ENCODE data around the gene GALNT12.

GALNT12 gene

DNA sequence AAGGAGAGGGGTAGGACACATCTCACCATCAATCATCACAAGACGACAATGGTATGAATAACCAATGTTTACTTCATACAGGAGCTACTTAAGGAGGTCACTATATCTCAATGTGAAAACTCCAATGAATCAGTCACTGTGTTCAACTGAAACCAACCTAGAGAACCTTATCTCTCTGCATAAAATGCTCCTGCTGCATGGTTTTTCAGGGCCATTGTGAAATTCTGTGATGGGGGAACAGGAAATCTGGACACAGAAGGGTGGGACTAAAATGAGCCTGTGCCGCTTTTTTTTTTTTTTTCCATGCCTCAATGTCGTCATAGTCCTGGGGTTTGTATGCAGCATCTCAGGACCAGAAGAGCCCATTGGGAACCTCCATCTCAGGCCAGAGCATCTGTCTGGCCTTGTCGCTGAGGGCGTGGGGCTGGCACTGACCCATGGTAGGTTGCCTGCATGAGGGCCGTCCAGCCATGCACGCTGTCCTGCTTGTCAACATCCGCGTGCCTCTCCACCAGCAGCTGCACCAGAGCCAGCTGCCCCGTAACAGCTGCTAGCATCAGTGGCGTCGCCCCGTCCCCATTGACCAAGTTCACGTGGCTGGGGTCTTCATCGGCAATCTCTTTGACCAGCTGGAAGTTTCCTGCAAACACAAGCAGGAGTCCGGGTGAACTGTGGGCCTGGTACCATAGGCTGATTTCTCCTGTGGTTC lies 23.8 kb upstream of the GALNT12 start:
- DNase-seq = no peak

DNA sequence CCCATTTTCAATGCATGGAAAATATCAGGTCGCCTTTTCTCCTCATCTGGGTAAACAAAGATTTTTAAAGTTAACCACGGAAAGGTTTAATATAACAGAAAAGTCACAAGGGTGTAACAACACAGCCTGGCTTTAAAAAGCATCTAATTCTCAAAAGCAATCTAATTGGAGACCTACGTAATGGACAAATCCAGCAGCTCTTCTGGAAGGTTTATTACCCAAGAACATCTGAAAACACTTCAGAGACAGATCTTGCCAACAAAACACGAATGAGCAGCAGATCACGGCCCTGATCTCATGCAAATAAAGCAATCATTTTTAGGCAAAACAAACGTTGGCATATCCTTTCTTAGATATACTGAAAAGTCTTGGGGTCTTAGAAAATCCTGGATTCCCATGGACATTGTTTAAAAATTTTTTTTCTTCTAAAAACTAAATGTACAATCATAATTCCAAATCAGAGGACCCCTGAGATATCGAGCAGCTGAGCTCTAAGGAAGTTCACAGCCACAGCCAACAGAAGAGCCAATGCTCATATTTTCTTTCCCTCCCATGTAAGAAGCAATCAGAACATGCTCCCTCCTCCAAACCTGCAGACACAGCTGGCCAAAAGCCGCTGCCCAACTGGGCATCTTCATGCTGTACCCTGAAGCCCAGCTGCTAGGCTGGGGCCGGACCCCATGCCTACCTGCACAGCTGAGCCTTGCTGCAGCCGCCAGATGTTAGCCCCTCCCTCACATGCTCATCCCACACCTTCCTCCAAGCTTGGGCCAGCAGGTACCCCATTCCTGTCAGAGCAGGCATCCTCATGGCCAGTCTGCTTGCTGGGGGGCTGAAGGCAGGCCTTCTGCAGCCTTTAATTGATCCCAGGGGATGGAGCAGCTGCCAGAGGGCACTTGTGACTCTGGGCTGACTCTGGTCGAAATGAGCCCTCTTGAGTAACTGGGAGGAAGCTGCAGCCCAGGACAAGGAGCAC lies 22.4 kb upstream of the GALNT12 start:
- no peak for DNase-seq

DNA sequence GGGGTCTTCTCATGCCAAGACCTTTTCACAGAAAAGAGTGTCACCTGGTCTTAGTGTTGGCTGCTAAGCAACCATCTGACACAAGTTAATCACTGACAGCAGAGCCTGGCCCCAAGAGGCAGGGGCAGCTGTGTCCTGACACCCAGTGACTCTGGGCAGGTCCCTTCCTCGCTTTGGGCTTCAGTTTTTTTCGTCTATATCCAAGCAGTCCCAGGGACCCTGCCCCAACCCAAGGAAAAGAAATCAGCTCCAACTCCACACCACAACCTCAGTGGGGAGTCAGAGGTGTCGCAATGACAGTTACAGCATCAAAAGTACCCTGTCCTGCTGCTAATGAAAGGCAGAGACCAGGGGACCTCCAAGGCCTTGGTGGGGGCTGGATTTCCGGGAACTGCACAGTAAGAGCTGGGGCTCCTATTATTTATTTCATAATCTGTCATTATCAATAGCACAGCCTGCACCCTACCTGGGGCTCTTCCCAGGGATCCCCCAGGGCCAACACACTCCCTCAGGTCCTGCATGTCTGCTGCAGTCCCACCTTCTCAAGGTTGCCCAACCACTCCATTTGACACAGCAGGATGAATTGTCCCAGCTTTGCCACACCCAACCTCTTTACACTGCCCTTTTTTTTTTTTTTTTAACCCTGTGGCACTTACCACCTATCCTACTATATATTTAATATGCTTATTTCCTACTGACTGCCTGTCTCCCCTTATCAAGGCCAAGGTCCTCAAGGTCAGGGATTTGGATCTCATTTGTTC lies 20.5 kb upstream of the GALNT12 start:
- no peak for DNase-seq

DNA sequence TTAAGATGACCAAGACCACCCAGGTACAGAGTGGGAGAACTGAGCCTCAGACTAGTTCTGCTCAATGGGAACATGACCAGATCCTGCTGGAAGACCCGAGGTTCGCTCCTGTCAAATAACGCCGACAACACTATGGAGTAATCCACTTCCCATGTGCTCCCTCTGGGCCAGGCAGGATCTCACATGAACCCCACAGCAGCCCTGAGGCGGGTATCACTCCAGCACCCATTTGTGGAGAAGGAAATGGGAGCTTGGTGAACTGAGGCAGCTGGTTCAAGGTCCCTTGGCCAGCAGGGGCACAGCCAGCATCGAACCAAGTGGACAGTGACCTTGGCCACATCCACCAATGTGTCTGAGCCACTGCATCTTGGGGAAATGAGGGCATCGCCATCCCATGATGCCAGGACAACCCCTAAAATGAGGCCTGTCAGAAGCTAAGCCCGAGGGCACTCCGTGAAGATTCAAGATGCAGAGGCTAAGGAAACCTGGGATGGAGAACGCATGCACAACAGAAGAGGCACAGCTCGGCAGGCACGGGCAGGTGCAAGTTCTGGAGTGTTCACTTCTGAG lies 19.6 kb upstream of the GALNT12 start:
- DNase-seq = no peak

DNA sequence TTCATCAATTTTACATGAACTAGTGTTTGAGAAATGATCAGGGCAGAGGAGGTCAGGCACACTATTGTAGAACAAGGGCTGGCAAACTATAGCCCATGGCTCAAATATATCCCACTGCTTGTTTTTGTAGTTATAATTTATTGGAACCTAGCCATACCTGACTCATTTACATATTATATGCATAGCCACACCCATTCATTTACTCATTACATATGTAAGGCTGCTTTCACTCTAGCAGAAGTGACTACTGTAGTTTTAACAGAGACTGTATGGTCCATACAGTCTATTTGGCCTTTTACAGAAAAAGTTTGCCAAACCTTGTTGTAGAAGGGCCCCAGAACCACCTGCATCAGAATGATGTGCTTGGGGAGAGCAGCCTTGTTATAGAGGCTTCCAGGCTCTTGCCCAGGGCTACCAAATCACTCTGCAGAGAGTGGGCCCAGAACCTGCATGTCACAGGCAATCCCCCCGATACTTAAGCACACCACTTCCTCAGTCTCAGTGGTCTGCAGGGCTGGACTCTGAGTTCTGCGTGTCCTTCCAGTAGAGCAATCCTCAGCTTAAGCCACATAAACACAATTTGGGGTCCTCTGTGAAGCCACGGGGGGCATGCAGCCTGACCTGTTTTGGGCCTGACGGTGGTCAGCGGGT lies 17.9 kb upstream of the GALNT12 start:
- no peak for DNase-seq

DNA sequence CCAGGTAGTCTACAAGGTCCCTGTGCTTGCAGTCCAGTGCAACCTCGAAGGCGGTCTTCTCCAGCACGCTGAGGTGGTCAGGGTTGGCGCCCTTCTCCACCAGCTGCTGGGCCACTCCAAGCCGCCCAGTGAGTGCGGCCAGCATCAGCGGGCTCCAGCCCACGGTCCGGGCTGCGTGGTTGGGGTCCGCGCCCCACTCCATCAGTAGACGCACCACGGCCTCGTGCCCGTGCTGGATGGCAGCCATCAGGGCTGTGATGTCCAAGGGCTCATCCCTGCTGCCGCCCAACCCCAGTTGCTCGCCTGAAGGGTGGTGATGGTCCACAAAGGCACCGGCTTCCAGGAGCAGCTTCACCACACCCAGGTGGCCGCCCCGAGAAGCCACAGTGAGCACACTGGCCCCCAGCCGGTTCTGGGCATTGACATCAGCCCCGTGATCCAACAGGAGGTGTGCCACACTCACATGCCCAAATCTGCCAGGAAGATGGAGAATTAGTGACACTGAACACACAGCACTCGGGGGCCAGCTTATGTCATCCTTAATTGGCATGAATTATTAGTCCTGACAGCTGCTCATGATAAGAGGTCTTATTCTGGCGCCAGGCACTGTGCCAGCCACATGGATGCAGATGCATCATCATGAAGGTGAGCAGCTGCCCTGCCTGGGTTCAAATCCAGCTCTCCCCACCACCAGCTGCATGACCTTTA lies 17.2 kb upstream of the GALNT12 start:
- no peak for DNase-seq

DNA sequence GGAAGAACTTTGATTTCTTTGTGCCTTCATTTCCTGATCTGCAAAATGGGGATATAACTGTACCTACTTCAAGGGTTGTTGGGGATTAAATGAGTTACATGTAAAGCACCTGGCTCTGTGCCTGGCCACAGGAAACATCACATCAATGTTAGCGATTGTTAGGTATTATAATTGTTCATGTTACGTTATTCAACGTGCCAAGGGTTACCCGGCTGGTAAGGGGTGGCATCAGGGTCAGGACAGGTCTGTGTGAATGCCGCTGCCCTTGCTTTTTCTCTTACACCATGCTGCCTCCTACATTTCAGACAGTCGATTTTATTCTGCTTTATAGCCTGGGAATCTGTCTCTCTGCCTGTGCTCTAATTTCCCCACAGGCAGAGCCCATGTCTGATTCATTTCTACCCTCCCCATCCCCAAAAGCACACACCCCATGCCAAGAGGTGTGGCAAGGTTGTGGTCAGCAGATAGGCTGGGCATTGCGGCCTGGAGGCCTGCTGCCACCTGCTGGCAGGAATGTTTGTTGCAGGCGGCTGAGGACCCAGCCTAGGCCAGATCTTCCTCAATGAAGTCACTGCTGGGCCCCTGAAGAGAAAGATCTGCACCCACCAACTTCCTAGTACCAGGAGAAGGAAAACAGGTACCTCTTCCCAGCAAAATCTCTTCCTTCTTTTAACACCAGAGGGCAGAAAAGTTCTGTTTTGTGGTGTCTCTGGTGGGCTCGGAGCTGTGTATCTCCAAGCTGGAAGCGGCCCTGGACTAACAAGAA lies 16.4 kb upstream of the GALNT12 start:
- peak; percentile 19 to 45 for DNase-seq

DNA sequence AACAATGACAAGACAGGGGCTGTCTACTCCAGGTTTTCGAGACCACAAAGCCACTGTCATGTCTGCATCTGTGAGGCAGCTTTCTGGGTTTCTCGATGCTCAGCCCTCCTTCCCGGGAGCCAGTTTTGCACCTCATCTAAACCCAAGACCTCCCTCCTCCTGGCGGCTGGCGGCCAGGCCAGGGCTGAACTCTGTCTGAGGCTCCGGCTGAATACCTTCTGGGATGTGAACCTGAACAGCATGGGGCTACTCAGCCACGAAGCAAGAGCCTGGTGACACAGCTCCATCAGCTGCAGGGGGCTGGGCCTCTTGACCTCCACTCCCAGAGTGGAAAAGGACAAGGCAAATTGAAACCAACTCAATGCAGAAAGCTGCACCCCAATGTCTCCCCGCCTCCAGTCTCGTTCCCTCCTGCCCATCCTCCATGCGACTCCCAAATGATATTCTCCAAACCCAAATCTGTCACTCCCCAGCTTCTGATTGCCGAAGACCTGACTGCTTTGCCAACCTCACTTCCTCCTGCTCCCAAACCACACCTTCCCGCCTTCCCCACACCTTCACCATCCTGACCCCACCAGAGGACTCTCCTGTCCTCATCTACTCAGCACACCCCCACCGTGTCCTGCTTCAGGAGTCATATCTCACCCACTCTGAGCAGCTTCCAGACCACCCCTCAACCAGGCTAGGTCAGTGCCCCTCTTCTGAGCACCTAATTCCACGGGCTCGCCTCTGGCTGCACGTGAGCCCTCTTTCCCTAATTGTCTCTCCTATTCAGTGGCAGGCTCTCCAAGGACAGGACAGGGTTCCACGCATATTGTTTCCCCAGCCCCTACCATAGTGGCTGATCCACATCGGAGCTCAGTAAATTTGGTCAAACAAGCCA lies 15.6 kb upstream of the GALNT12 start:
- DNase-seq = no peak

DNA sequence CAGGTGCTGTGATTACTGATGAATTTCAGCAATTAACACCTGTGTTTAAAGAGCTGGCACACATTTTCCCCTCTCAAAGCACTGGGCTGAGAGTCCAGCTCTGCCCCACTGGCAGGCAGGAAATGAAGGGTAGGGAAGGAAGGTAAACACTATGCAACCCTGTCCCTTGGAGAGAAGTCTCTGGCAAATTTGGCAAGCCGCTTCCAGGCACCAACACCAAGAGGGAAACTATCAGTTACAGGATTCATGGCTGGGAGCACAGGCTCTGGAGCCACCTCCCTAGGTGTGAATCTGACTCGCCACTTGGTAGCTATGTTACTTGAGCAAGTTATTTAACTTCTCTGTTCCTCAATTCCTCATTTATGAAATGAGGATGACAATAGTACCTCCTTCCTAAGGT lies 14.4 kb upstream of the GALNT12 start:
- no peak for DNase-seq

DNA sequence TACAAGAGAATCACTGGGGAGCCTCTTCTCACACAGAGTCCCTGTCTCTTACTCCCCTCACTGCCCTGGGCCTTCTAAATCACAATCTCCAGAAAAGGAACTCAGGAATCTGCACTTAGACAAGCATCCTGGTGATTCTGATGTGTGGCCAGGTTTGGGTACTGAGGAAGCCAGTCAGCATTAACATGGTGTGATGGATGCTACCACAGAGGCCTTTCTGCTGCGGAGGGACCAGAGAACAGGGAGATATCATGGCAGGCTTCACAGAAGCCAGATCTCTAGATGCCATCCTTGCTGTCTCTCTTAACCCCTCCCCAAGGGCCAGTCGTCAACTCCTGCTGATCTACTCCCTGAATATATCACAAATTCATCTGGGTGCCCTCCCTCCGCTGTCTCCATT lies 12.7 kb upstream of the GALNT12 start:
- DNase-seq = no peak

DNA sequence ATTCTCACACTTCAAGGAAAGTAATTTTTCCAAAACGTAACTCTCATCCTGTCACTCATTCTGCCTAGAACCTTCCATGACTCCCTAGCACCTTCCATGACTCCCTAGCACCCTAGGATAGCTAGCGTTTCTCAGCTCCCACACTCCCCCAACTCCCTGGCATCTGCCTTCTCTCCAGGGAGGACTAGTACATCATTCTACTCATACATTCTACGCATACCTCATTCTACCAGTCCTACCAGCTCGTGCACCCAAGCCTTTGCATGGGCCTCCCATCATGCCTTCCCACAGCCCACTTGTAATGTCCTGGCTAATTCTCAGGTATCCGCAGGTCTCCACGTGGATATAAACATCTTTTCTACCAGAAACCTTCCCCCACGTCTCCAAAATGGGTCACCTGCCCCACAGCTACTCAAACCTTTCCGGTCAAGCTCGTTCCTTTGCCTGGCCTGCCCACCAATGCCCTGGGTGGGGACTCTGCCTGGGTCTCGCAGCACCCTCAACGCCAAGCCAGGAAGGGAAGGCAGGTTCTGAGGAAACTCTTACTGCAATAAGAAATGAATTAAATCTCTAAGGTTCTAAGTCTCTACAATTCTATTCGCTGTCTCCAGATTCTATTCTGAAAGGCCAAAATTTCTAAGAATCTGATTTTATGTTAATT lies 12.0 kb upstream of the GALNT12 start:
- no peak for DNase-seq

DNA sequence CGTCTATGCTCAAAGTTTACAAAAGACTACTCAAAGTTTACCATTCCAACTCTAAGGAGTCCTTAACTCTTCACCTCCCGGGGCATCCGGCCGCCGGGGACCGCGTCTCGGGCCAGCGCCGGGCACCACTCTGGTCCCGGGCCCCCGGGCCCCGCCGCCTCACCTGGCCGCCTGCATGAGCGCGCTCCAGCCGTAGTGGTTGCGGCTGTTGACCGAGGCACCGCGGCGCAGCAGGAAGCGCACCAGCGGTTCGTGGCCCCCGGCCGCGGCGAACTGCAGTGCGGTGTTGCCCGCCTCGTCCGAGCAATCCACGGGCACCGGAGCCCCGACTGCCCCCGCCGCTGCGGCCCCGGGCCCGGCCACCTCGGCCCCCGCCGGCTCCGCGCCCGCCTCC lies 11.5 kb upstream of the GALNT12 start:
- peak in 1 of 2 donors; percentile 12 for DNase-seq

DNA sequence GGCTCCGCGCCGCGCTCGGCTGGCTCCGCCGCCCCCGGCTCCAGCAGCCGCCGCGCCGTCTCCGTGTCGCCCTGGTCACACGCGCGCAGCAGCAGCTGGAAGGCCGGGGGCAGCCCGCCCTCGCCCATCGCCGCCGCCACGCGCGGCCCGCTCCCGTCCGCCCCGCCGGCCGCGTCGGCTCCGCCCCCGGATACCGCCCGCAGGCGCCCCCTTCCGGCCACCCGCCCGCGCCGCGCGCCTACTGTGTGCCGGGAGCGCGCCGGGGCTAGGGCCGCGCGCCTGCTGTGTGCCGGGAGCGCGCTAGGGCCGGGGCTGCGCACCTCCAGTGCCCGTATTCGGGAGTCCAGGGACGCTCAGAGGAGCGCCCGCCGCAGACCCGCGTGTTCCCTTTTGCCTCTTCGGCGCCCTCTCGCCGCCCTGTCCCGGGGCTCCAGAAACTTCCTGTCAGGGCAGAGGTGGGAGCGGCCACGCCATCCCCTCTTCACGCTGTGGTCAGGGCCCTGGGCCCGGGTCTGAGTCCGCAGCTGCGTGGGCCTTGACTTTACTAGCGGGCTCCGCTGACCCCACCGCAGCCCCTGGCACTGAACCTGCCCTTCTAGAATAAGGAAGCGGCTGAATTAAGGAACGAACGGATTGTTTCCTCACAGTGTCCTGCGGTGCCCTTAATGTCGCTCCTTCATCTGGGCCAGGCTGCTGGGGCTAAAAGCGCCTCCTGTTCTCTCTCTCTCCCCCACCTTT lies 10.9 kb upstream of the GALNT12 start, which contains the start of gene ANKS6:
Gene ANKS6 (minus strand): TSS at position 192 of the 738 bp plus-strand sequence. CDS start 64 bp downstream, at position 128.
- peak; percentile 79 to 83 for DNase-seq

DNA sequence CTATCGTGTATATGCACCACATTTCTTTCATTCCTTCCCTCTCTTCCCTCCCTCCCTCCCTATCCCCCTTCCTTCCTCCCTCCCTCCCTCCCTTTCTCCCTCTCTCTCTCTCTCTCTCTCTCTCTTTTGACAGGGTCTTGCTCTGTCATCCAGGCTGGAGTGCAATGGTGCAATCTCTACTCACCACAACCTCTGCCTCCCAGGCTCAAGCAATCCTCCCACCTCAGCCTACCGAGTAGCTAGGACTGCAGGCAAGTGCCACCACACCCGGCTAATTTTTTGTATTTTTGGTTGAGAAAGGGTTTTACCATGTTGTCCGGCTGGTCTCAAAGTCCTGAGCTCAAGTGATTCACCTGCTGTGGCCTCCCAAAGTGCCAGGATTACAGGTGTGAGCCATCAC lies 10.0 kb upstream of the GALNT12 start:
- no peak for DNase-seq

DNA sequence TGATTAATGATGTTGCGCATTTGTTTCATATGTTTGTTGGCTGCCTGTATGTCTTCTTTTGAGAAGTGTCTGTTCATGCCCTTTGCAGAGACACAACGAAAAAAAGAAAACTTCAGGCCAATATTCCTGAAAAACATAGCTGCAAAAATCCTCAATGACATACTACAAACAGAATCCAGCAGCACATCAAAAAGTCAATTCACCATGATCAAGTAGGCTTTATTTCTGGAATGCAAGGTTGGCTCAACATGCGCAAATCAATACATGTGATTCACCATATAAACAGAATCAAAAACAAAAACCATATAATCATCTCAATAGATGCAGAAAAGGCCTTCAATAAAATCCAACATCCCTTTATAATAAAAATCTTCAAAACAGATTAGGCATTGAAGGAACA lies 9.2 kb upstream of the GALNT12 start:
- DNase-seq = no peak

DNA sequence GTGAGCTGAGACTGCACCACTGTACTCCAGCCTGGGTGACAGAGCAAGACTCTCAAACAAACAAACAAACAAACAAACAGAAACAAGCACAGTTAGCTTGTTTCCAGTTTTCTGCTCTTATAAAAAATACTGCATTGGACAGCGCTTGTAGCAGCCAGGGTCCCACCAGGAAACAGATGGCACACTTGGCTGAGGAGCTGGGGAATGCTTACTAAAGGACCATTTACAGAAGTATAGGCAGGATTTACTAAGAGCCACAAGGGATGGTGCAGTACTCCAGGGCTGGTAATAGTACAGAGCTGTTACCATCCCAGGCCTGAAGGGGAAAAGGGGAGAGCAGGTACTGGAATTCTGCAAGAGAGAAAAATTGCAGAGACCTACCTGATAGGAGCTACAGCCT lies 5.9 kb upstream of the GALNT12 start:
- DNase-seq = no peak

DNA sequence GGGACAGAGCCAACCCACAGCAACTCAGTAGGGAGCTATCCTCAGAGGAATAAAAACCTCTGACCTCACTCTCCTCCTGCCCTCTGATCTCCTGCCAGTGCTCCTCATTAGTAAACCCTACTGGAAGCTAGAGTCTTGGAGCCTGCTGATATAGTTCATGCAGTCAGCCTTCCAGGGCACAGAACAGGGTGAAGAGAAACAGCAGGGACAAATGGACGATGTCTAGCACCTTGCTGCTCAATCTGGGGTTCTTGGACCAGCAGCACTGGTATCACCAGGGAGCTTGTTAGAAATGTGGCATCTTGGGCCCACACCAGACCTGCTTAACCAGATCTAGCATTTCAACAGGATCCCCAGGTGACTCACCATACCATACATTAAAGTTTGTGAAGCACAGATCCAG lies 5.5 kb upstream of the GALNT12 start:
- DNase-seq = no peak

DNA sequence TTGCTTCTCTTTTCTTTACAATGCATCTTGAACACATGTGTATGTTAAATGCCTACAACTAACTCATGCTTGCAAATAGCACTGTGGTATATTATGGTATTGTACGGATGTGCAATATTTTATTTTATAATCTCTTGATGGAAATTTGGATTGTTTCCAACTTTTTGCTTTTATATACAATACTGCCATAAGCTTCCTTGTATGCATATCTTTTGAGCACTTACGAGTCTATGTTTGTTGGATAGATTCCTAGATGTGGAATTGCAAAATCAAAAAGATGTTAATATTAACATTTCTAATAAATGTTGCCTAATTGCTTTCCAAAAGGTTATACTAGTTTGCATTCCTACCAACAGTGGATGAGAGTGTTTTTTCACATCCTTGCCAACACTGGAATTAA lies 3.4 kb upstream of the GALNT12 start:
- DNase-seq = no peak
